Fibroblast of the aortic adventitia (primary cell): ENCODE data around the gene RAB3GAP2. TPM values are rescaled to one million over a fixed set of nuclear protein-coding genes. Genes with fewer than 3 reads are reported as not detected.

Experiments
- DNase-seq: peaks from one replicate; pipeline ENCODE4 v3.0.0-alpha.2; 2010; ENCODE audit warnings: low read depth
- H3K4me3 ChIP-seq: 2 replicates; pipeline ENCODE4 v1.5.1; 2011; ENCODE audit warnings: low read depth, mild to moderate bottlenecking, control low read depth, low read length, moderate library complexity
- total RNA-seq: library from RNA; depleted of rRNA; stranded (reverse); fragments of >200 nt; gene quantifications from 2 replicates; pipeline ENCODE4 v1.2.3, GENCODE V29; 2012; ENCODE audit warnings: low replicate concordance
- TF ChIP-seq, protein P1 (sequence below): IDR thresholded peaks from 2 replicates; pipeline ENCODE4 v1.5.1; 2011; ENCODE audit warnings: mild to moderate bottlenecking, low read length, control low read depth, inconsistent platforms; ENCODE audit not compliant: insufficient read depth

Gene RAB3GAP2
- total RNA-seq, 1 donor: 39.7 TPM

DNA sequence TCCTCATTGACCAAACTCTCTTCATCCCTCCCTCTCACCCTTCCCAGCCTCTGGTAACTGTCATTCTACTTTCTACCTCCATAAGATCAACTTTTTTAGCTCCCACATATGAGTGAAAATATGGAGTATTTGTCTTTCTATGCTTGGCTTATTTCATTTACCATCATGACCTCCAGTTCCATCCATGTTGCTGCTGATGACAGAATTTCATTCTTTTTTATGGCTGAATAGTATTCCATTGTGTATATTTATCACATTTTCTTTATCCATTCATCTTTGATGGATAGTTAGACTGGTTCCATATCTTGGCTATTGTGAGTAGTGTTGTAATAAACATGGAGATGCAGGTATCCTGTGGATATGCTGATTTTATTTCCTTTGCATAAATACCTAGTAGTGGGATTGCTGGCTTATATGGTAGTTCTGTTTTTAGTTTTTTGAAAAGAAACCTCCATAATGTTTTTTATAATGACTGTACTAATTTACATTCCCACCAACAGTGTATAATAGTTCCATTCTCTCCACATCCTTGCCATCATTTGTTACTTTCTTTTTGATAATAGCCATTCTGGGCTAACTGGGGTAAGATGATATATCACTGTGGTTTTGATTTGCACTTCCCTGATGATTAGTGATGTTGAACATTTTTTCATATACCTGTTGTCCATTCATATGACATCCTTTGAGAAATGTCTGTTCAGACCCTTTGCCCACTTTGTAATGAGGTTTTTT lies 142.6 kb downstream of the RAB3GAP2 start:
- no peak for DNase-seq
- no peak overlapping the region for H3K4me3 ChIP-seq
- TF ChIP-seq, protein P1, sequence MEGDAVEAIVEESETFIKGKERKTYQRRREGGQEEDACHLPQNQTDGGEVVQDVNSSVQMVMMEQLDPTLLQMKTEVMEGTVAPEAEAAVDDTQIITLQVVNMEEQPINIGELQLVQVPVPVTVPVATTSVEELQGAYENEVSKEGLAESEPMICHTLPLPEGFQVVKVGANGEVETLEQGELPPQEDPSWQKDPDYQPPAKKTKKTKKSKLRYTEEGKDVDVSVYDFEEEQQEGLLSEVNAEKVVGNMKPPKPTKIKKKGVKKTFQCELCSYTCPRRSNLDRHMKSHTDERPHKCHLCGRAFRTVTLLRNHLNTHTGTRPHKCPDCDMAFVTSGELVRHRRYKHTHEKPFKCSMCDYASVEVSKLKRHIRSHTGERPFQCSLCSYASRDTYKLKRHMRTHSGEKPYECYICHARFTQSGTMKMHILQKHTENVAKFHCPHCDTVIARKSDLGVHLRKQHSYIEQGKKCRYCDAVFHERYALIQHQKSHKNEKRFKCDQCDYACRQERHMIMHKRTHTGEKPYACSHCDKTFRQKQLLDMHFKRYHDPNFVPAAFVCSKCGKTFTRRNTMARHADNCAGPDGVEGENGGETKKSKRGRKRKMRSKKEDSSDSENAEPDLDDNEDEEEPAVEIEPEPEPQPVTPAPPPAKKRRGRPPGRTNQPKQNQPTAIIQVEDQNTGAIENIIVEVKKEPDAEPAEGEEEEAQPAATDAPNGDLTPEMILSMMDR: no peak

DNA sequence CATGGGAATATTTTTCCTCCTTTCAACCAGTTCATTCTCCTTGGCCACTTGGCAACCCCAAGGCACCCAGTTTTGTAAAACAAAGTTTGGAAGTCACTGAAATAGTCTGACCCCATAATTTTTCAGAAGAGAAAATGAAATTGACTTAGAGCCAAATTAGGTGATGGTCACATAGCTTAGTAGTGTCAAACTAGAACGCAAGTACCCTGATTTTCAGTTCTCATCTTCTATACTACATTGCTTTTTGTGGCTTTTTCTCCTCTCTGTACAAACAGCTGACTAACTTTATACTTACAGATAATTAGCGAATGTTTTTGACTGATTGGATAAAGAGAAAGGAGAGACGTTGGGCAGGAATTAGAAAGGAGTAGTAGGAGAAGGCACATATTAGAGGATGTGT lies 145.2 kb downstream of the RAB3GAP2 start:
- TF ChIP-seq, protein P1: no peak
- DNase-seq: no peak
- H3K4me3 ChIP-seq: no peak overlapping the region

DNA sequence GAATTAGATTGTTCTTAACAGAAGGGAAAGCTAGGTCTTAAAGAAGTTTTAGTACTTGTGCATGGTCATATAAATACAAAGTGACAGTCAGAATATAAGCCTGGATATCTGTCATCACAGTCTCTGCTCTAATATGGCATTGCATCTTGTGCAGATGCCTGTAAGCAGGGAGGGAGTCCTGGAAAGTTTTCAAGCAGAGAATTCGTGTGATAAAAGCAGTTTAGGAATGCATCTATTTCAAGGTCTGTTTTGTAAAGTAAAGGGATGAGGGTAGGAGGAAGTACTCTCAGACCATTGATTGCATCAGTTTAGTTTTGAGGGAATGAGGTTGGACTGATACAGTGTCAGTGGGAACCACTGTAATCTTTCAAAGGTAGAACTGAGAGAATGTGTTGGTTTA lies 147.7 kb downstream of the RAB3GAP2 start:
- no peak overlapping the region for H3K4me3 ChIP-seq
- DNase-seq: peak; percentile 77
- TF ChIP-seq, protein P1: no peak

DNA sequence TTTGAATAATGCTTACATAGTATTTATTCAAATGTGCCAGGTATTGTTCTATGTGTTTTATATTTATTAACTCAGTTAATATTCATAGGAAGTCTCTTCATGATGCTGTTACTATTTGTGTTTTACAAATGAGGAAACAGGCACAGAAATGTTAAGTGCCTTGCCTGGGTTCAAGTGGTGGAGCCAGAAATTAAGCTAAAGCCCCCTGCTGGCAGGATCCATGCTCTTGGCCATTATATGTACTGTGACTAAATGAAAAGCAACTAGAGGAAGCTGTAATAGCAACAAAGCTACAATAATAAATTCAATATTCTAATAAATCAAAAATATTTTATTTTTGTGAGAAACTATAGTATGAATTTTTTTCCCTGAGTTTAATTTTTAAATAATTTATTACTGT lies 148.4 kb downstream of the RAB3GAP2 start:
- TF ChIP-seq, protein P1: peak; percentile 44
- H3K4me3 ChIP-seq: no peak overlapping the region
- DNase-seq: peak; percentile 6

DNA sequence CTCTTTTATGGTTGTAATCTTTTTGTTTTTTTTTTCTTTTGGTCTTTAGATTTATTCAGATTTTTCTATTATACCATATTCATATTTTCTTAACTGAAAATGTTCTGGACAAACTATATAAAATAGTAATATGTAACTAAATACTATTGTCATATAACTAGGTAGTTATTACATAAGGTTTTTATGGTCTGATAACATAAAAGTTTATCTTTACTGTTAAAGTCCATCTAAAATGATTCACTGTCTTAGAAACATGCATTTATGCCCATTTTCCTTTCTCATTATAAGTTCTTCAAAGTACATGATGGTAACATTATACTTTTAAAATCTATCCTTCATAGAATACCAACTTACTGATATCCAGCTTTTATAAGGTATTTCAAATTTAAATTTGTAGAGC lies 149.2 kb downstream of the RAB3GAP2 start:
- TF ChIP-seq, protein P1: no peak
- no peak overlapping the region for H3K4me3 ChIP-seq
- no peak for DNase-seq

DNA sequence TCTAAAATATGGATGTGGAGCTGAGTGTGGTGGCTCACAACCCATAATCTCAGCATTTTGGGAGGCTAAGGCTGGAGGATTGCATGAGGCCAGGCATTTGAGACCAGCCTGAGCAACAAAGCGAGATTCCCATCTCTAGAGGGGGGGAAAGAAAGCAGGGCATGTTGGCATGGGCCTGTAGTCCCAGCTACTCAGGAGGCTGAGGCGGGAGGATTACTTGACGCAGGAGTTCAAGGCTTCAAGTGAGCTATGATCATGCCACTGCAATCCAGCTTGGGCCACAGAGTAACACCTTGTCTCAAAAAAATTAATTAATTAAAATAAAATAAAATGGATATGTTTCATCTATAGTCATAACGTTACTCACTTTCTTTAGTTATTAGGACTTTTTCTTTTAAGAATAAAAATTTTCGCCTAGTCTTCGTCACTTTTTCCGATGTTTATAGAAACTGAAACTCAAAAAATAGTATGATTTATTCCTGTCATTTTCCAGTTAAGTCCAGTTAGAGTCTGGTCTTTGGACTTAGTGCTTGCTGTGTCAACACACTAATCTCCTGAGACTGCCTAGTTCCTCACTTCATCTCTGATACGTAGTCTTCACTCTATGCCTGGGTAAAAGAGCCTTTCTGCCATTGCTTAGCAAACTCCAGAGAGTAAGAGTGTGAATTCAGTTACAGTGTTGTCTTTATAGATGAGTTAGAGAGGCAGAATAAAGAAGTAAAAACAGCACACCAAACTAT lies 150.3 kb downstream of the RAB3GAP2 start:
- no peak overlapping the region for H3K4me3 ChIP-seq
- no peak for DNase-seq
- TF ChIP-seq, protein P1: no peak
